A673 (cell line): Measurements from ENCODE around the gene SUMF1. TPM values are rescaled to one million over a fixed set of nuclear protein-coding genes. Genes with fewer than 3 reads are reported as not detected.

ENCODE experiments used
- BruUV-seq: library from RNA; stranded (reverse); fragments of 400-500 nt; replicated peaks from 2 replicates; lab custom pipeline; 2021; lab: Mats Ljungman, UMichigan
- CTCF ChIA-PET: fragments of 300-600 bp; sonication (Branson Sonifier 250); formaldehyde crosslinking; loops from one replicate; lab custom pipeline; 2022; ENCODE audit warnings: antibody characterized with exemption; lab: Charles Lee
- POLR2A ChIA-PET: fragments of 300-600 bp; sonication (Branson Sonifier 250); formaldehyde crosslinking; loops from one replicate; lab custom pipeline; 2022; ENCODE audit warnings: antibody characterized with exemption; ENCODE audit not compliant: low non-redundant PET; lab: Charles Lee
- DNase-seq: peaks from one replicate; pipeline ENCODE4 v3.0.0-alpha.2; 2015; ENCODE audit warnings: low spot score
- H3K27ac ChIP-seq: fragments of 200-600 bp; sonication (generic); 2 replicates; pipeline ENCODE4 v1.5.1; 2016; ENCODE audit warnings: mixed run types, low read depth, mild to moderate bottlenecking, mixed read lengths, antibody characterized with exemption, low read length; ENCODE audit not compliant: poor library complexity, severe bottlenecking
- H3K27me3 ChIP-seq: fragments of 200-600 bp; sonication (generic); replicated peaks from 2 replicates; pipeline ENCODE4 v1.6.1; 2017; ENCODE audit warnings: mixed run types, low read depth, mild to moderate bottlenecking, mixed read lengths, antibody characterized with exemption, low read length; ENCODE audit not compliant: insufficient read depth, poor library complexity
- H3K36me3 ChIP-seq: fragments of 200-600 bp; sonication (generic); 2 replicates; pipeline ENCODE4 v1.6.1; 2016; ENCODE audit warnings: mixed run types, mild to moderate bottlenecking, mixed read lengths, antibody characterized with exemption, low read length; ENCODE audit not compliant: insufficient read depth, poor library complexity, severe bottlenecking
- H3K4me1 ChIP-seq: fragments of 200-600 bp; sonication (generic); 2 replicates; pipeline ENCODE4 v1.6.1; 2017; ENCODE audit warnings: mixed run types, mild to moderate bottlenecking, mixed read lengths, antibody characterized with exemption, low read length; ENCODE audit not compliant: insufficient read depth, poor library complexity, severe bottlenecking
- H3K4me3 ChIP-seq: fragments of 200-600 bp; sonication (generic); 2 replicates; pipeline ENCODE4 v1.5.1; 2016; ENCODE audit warnings: low read depth, mixed run types, mild to moderate bottlenecking, mixed read lengths, low read length; ENCODE audit not compliant: poor library complexity, severe bottlenecking
- H3K9me3 ChIP-seq: fragments of 200-600 bp; sonication (generic); 2 replicates; pipeline ENCODE4 v1.6.1; 2016; ENCODE audit warnings: mixed run types, low read depth, mild to moderate bottlenecking, mixed read lengths, antibody characterized with exemption, low read length; ENCODE audit not compliant: poor library complexity, severe bottlenecking
- CTCF ChIP-seq: fragments of 300-800, 200-600 bp; sonication (generic); conservative IDR thresholded peaks from 2 replicates; pipeline ENCODE4 v1.5.1; 2017; ENCODE audit warnings: low read depth, mild to moderate bottlenecking, antibody characterized with exemption, low read length, moderate library complexity, mixed read lengths
- EZH2 ChIP-seq: fragments of 200-600 bp; sonication (generic); IDR thresholded peaks from 2 replicates; pipeline ENCODE4 v1.6.1; 2017; ENCODE audit warnings: borderline replicate concordance, low read depth, mild to moderate bottlenecking, mixed read lengths, antibody characterized with exemption, low read length; ENCODE audit not compliant: poor library complexity, severe bottlenecking
- intact Hi-C: fragments of 100-400 bp; cut with micrococcal nuclease; formaldehyde crosslinking; loops from one replicate; pipeline ENCODE4 v1.10.0; 2022; ENCODE audit not compliant: unreplicated experiment
- total RNA-seq: library from RNA; stranded (reverse); gene quantifications from 2 replicates; pipeline ENCODE4 v1.2.3, GENCODE V29; 2021

The SUMF1 gene
- total RNA-seq, 1 experiment from 2014 or later, result 7.8 TPM

- Histone ChIP-seq H3K27me3 (peaks cover 20% of the 10 kb centered on the region), H3K4me3 (no peak overlapping the region), H3K27ac (no peak overlapping the region), H3K9me3 (no peaks in the 10 kb centered on the region), H3K36me3 (no peaks in the 10 kb centered on the region), H3K4me1 (no peaks in the 10 kb centered on the region)
- ChIA-PET POLR2A (no interaction called here), CTCF (no interaction called here)
- intact Hi-C loops, result no loop called here
- DNase-seq, result no peak
- no peak for TF ChIP-seq EZH2
- no peak for TF ChIP-seq CTCF
- BruUV-seq, result no TSS peak
Measured at GRCh38 chr3:4472766-4473165, 5.7 kb upstream of the SUMF1 start.

GRCh38 chr3:4472312-4472711 is 5.2 kb upstream of the SUMF1 start:
- no TSS peak for BruUV-seq
- CTCF ChIA-PET, result no interaction called here

GRCh38 chr3:4471907-4472306 is 4.8 kb upstream of the SUMF1 start:
- POLR2A ChIA-PET, result no interaction called here
- no TSS peak for BruUV-seq

More at GRCh38 chr3:4472312-4472711, 5.2 kb upstream of the SUMF1 start:
- POLR2A ChIA-PET, result no interaction called here
- intact Hi-C loops, result no loop called here
- Histone ChIP-seq H3K27ac (no peak overlapping the region), H3K4me3 (no peak overlapping the region), H3K36me3 (no peaks in the 10 kb centered on the region), H3K4me1 (no peaks in the 10 kb centered on the region), H3K9me3 (no peaks in the 10 kb centered on the region), H3K27me3 (peaks cover 20% of the 10 kb centered on the region)
- TF ChIP-seq EZH2, result no peak
- no peak for TF ChIP-seq CTCF
- no peak for DNase-seq

More at GRCh38 chr3:4471907-4472306, 4.8 kb upstream of the SUMF1 start:
- no peak for DNase-seq
- TF ChIP-seq CTCF (no peak), EZH2 (no peak)
- Histone ChIP-seq H3K4me1 (no peaks in the 10 kb centered on the region), H3K36me3 (no peaks in the 10 kb centered on the region), H3K27ac (no peak overlapping the region), H3K27me3 (peaks cover 20% of the 10 kb centered on the region), H3K9me3 (no peaks in the 10 kb centered on the region), H3K4me3 (no peak overlapping the region)
- intact Hi-C loops, result no loop called here
- CTCF ChIA-PET, result no interaction called here
